SHP77 (cell line): ENCODE data around the gene PLP1.

Experiments used
- DNase-seq, 2 experiments: peaks; one replicate each; lab custom pipeline; 2025; lab: John Stamatoyannopoulos, UW

The PLP1 gene

GRCh38 chrX:103830848-103831247 is 54.2 kb downstream of the PLP1 start:
- no peak for DNase-seq

- DNase-seq: peak in 1 of 2 experiments; percentile 39
Measured at GRCh38 chrX:103831342-103831802, 54.7 kb downstream of the PLP1 start.

DNA sequence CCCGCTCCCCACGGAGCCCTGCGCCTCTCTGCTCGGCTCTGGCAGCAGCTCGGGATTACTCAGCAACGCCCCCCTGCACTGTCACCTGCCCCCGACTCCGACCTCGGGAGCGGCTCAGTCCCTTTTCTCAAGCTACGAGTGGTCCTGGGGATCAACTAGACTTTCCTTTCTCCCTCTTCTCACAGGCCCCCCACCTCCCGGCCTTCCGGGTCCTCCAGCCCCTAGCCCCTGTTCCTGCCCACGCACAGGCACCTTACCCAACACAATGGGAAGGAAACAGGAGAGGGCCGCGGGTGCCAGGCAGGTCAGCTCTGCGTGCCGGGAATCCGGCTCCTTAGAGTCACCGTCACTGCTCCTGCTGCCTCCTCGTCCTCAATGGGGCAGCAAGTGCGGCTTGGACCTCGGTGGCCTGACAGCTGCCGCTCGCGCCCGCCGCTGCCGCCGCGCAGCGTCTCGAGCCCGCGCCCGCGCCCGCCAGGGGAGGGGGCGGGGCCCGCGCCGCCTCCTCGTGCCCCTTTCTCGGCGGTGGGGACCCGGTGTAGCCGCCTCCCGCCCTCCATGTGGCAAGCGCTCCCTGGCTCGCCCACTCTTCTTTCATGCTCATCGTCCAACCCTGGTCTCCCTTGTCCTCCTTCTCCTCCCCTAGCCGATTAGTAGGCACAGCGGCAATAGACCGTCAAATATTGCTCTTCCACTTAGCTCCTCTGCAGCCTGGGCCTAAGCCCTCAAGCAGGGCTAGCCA is 55.3 kb downstream of the PLP1 start, which contains the start of gene RAB9B:
TSS of gene RAB9B (minus strand) at position 455 of the 742 bp plus-strand sequence. CDS start 6,473 bp downstream, outside the sequence.
- peak; percentile 8 to 24 for DNase-seq

GRCh38 chrX:103839404-103839803 is 62.8 kb downstream of the PLP1 start:
- no peak for DNase-seq
